Liver (tissue), 9 donors: Measurements from ENCODE around the gene STK32C. TPM values are rescaled to one million over a fixed set of nuclear protein-coding genes. Genes with fewer than 3 reads are reported as not detected.

Experiments used
- DNase-seq: peaks from one replicate; pipeline ENCODE4 v3.0.0-alpha.2; 2017; ENCODE audit warnings: low spot score
- H3K27ac ChIP-seq, 2 donors: one replicate each; pipeline ENCODE4 v1.7.0; 2013; ENCODE audit warnings: inconsistent platforms in 2 of 2, low read length in 2 of 2, control low read depth in 1 of 2, low read depth in 1 of 2, mild to moderate bottlenecking in 1 of 2
- H3K27me3 ChIP-seq, 4 donors: one replicate each; pipeline versions ENCODE4 v1.6.1 to v1.7.0; 2013; ENCODE audit warnings: low read length in 3 of 4, inconsistent platforms in 1 of 4, mild to moderate bottlenecking in 1 of 4, moderate library complexity in 1 of 4; ENCODE audit not compliant: control insufficient read depth in 4 of 4, insufficient read depth in 4 of 4
- H3K36me3 ChIP-seq, 4 donors: one replicate each; pipeline versions ENCODE4 v1.6.1 to v1.7.0; 2013; ENCODE audit warnings: low read length in 3 of 4, mild to moderate bottlenecking in 3 of 4, low read depth in 1 of 4, moderate library complexity in 1 of 4; ENCODE audit not compliant: control insufficient read depth in 4 of 4, insufficient read depth in 3 of 4
- H3K4me1 ChIP-seq, 4 donors: one replicate each; pipeline versions ENCODE4 v1.6.1 to v1.7.0; 2013; ENCODE audit warnings: low read length in 3 of 4, mild to moderate bottlenecking in 3 of 4, moderate library complexity in 1 of 4; ENCODE audit not compliant: control insufficient read depth in 4 of 4, insufficient read depth in 4 of 4
- H3K4me3 ChIP-seq, 3 donors: one replicate each; pipeline versions ENCODE4 v1.6.1 to v1.7.0; 2013; ENCODE audit warnings: low read length in 3 of 3, control low read depth in 1 of 3, low read depth in 1 of 3, mild to moderate bottlenecking in 1 of 3
- H3K9ac ChIP-seq, 2 donors: one replicate each; pipeline ENCODE4 v1.7.0; 2013; ENCODE audit warnings: low read length in 2 of 2, mild to moderate bottlenecking in 2 of 2, moderate library complexity in 2 of 2, control low read depth in 1 of 2, low read depth in 1 of 2
- H3K9me3 ChIP-seq, 4 donors: one replicate each; pipeline versions ENCODE4 v1.6.1 to v1.7.0; 2013; ENCODE audit warnings: low read length in 3 of 4; ENCODE audit not compliant: control insufficient read depth in 4 of 4
- ATF3 ChIP-seq: IDR thresholded peaks from 2 replicates; pipeline ENCODE4 v1.6.1; 2016; ENCODE audit warnings: antibody characterized with exemption
- EGR1 ChIP-seq, 2 donors: IDR thresholded peaks; 2 replicates each; pipeline ENCODE4 v1.6.1; 2016 to 2018; ENCODE audit warnings: antibody characterized with exemption in 2 of 2, low read depth in 2 of 2
- FOXA1 ChIP-seq: IDR thresholded peaks from 2 replicates; pipeline ENCODE4 v1.6.1; 2016; ENCODE audit warnings: antibody characterized with exemption
- HNF4A ChIP-seq, 2 donors: conservative IDR thresholded peaks; 2 replicates each; pipeline ENCODE4 v1.6.1; 2016; ENCODE audit warnings: antibody characterized with exemption in 2 of 2, mild to moderate bottlenecking in 2 of 2
- HNF4G ChIP-seq: IDR thresholded peaks from 2 replicates; pipeline ENCODE4 v1.6.1; 2016; ENCODE audit warnings: antibody characterized with exemption
- NR2F2 ChIP-seq: IDR thresholded peaks from 2 replicates; pipeline ENCODE4 v1.6.1; 2016; ENCODE audit warnings: antibody characterized with exemption
- SP1 ChIP-seq: IDR thresholded peaks from 2 replicates; pipeline ENCODE4 v1.6.1; 2018; ENCODE audit warnings: antibody characterized with exemption, mild to moderate bottlenecking
- TAF1 ChIP-seq: conservative IDR thresholded peaks from 2 replicates; pipeline ENCODE4 v1.6.1; 2016; ENCODE audit warnings: antibody characterized with exemption, mild to moderate bottlenecking
- YY1 ChIP-seq: IDR thresholded peaks from 2 replicates; pipeline ENCODE4 v1.6.1; 2016; ENCODE audit warnings: antibody characterized with exemption, mild to moderate bottlenecking
- WGBS: extraction: QIAGEN DNeasy Blood & Tissue Kit; methylation state at CpG from one replicate; pipeline ENCODE4 v1.1.7; 2013; 5-methylcytosine and 5-hydroxymethylcytosine counted together
- polyA plus RNA-seq, 2 donors: library from polyadenylated mRNA; stranded (reverse) in 1 of 2; unstranded in 1 of 2; fragments of 200-250 nt in 1 of 2; fragments of >200 nt in 1 of 2; fragmentation: Nextera tagmentation in 1 of 2; extraction: Ambion mirVana in 1 of 2; gene quantifications; one replicate each; pipeline versions ENCODE4 v1.2.1 to v1.2.3, GENCODE V29; 2013 to 2015
- total RNA-seq, 2 donors: library from RNA; depleted of rRNA; stranded (reverse); fragments of >200 nt; gene quantifications; one replicate each; pipeline ENCODE4 v1.2.3, GENCODE V29; 2014
- TF ChIP-seq, protein P1 (sequence below): IDR thresholded peaks from 2 replicates; pipeline ENCODE4 v1.6.1; 2016; ENCODE audit warnings: antibody characterized with exemption
- TF ChIP-seq, protein P2 (sequence below): IDR thresholded peaks from 2 replicates; pipeline ENCODE4 v1.6.1; 2016; ENCODE audit warnings: antibody characterized with exemption, mild to moderate bottlenecking
- donor health status: healthy.
- donor health status: healthy.
- donor health status: healthy.
- donor health status: healthy.
- donor health status: healthy.

STK32C gene
- total and polyA plus RNA-seq, 4 donors, result 1.8 to 4.6 (median 2.2) TPM

GRCh38 chr10:132169031-132169765 is 138.6 kb downstream of the STK32C start (continued):
- TF ChIP-seq, protein P1, sequence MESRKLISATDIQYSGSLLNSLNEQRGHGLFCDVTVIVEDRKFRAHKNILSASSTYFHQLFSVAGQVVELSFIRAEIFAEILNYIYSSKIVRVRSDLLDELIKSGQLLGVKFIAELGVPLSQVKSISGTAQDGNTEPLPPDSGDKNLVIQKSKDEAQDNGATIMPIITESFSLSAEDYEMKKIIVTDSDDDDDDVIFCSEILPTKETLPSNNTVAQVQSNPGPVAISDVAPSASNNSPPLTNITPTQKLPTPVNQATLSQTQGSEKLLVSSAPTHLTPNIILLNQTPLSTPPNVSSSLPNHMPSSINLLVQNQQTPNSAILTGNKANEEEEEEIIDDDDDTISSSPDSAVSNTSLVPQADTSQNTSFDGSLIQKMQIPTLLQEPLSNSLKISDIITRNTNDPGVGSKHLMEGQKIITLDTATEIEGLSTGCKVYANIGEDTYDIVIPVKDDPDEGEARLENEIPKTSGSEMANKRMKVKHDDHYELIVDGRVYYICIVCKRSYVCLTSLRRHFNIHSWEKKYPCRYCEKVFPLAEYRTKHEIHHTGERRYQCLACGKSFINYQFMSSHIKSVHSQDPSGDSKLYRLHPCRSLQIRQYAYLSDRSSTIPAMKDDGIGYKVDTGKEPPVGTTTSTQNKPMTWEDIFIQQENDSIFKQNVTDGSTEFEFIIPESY, result no peak

DNA sequence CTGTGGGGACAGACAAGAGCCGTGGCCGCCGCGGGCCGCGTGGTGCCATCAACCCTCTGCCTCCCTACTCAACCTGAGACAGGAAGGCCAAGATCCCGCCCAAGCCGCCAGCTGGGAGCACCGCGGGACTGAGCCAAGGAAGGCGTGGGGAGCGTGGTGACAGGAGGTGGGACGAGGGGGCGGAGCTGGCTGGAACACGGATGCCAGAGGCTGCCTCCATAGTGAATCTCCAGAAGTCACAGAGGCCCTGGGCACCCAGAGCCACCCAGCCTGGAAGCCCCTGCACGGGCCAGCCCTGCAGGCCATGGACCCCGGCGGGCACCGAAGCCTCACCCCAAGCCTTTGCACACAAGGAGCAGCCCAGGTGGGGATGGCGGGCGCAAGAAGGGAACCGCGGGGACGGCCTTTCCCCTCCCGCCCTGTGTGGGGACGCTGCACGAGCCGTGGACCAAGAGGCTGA is 139.1 kb downstream of the STK32C start:
- DNase-seq, result no peak

More for the DNA sequence above, 139.1 kb downstream of the STK32C start:
- Histone ChIP-seq H3K36me3 (no peaks in the 10 kb centered on the region), H3K4me1 (no peaks in the 10 kb centered on the region), H3K4me3 (no peak overlapping the region), H3K27me3 (peaks cover 0 to 3% (median 2%) of the 10 kb centered on the region in 4 donors), H3K9me3 (no peaks in the 10 kb centered on the region), H3K27ac (no peak overlapping the region), H3K9ac (no peak overlapping the region)
- 87% methylated on average over 28 of the region's 28 CpGs for WGBS
- TF ChIP-seq HNF4A (conservative IDR thresholded peaks at IDR 0.05) (no peak), FOXA1 (no peak), YY1 (no peak), EGR1 (IDR thresholded peaks at IDR 0.05; ENCODE audit: low read depth in 2 of 2) (no peak), TAF1 (no peak), NR2F2 (no peak), HNF4G (no peak), ATF3 (no peak), SP1 (no peak)
- TF ChIP-seq, protein P2, sequence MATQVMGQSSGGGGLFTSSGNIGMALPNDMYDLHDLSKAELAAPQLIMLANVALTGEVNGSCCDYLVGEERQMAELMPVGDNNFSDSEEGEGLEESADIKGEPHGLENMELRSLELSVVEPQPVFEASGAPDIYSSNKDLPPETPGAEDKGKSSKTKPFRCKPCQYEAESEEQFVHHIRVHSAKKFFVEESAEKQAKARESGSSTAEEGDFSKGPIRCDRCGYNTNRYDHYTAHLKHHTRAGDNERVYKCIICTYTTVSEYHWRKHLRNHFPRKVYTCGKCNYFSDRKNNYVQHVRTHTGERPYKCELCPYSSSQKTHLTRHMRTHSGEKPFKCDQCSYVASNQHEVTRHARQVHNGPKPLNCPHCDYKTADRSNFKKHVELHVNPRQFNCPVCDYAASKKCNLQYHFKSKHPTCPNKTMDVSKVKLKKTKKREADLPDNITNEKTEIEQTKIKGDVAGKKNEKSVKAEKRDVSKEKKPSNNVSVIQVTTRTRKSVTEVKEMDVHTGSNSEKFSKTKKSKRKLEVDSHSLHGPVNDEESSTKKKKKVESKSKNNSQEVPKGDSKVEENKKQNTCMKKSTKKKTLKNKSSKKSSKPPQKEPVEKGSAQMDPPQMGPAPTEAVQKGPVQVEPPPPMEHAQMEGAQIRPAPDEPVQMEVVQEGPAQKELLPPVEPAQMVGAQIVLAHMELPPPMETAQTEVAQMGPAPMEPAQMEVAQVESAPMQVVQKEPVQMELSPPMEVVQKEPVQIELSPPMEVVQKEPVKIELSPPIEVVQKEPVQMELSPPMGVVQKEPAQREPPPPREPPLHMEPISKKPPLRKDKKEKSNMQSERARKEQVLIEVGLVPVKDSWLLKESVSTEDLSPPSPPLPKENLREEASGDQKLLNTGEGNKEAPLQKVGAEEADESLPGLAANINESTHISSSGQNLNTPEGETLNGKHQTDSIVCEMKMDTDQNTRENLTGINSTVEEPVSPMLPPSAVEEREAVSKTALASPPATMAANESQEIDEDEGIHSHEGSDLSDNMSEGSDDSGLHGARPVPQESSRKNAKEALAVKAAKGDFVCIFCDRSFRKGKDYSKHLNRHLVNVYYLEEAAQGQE, result no peak
- TF ChIP-seq, protein P1, result no peak
